GM12878 (cell line): Measurements from ENCODE around the gene RAP1GAP2. TPM values are rescaled to one million over a fixed set of nuclear protein-coding genes. Genes with fewer than 3 reads are reported as not detected.

Experiments used
- ATAC-seq: fragments of 200-7000 bp; cut with Tn5 transposase; 3 replicates; pipeline ENCODE4 v1.9.1; 2020; ENCODE audit warnings: mild to moderate bottlenecking, moderate library complexity
- BruUV-seq: library from RNA; stranded (reverse); fragments of 400-500 nt; replicated peaks from 2 replicates; lab custom pipeline; 2021; lab: Mats Ljungman, UMichigan
- CTCF ChIA-PET: fragments of 300-600 bp; sonication (Branson Sonifier 250); formaldehyde crosslinking; extraction: SDS; loops from one replicate; lab custom pipeline; 2021; ENCODE audit warnings: inconsistent platforms; lab: Yijun Ruan, JAX
- POLR2A ChIA-PET: fragments of 350-600 bp; formaldehyde crosslinking; extraction: SDS; loops from one replicate; lab custom pipeline; 2021; ENCODE audit warnings: inconsistent platforms; lab: Charles Lee
- RAD21 ChIA-PET: fragments of 300-600 bp; sonication (Branson Sonifier 250); formaldehyde crosslinking; loops from one replicate; lab custom pipeline; 2023; ENCODE audit warnings: antibody characterized with exemption; ENCODE audit not compliant: unreplicated experiment; lab: Charles Lee
- SMC1A ChIA-PET: fragments of 300-600 bp; sonication (Branson Sonifier 250); formaldehyde crosslinking; loops from one replicate; lab custom pipeline; 2023; ENCODE audit not compliant: unreplicated experiment, uncharacterized antibody; lab: Charles Lee
- DNase-seq: peaks from one replicate; pipeline ENCODE4 v3.0.0-alpha.2; 2011; ENCODE audit warnings: low read depth, low spot score
- FAIRE-seq: peaks from 3 replicates; lab custom pipeline; 2011; peaks lifted over from hg19 to GRCh38; lab: Jason Lieb, UNC
- H2AFZ ChIP-seq: 2 replicates; pipeline ENCODE4 v1.6.0; 2011; ENCODE audit warnings: low read depth, low read length, control low read depth; ENCODE audit not compliant: control insufficient read depth
- H3K27ac ChIP-seq: 2 replicates; pipeline ENCODE4 v1.5.1; 2011; ENCODE audit warnings: control low read depth; ENCODE audit not compliant: control insufficient read depth, insufficient read depth
- H3K27me3 ChIP-seq, 2 experiments: replicated peaks in 1 of 2; 2 replicates each; pipeline versions ENCODE4 v1.6.0 to v1.6.1; 2011; ENCODE audit warnings: low read length in 1 of 2; ENCODE audit not compliant: control insufficient read depth in 2 of 2, insufficient read depth in 2 of 2
- H3K36me3 ChIP-seq, 2 experiments: 2 replicates each; pipeline ENCODE4 v1.5.1; 2011; ENCODE audit warnings: low read length in 1 of 2; ENCODE audit not compliant: control insufficient read depth in 2 of 2, insufficient read depth in 2 of 2
- H3K4me1 ChIP-seq: 2 replicates; pipeline ENCODE4 v1.6.1; 2011; ENCODE audit warnings: mild to moderate bottlenecking, low read length, moderate library complexity, mixed read lengths; ENCODE audit not compliant: control insufficient read depth, insufficient read depth
- H3K4me2 ChIP-seq: 2 replicates; pipeline ENCODE4 v1.6.0; 2011; ENCODE audit warnings: control low read depth; ENCODE audit not compliant: control insufficient read depth, insufficient read depth
- H3K4me3 ChIP-seq: fragments of 200-600 bp; sonication (generic); 2 replicates; pipeline ENCODE4 v1.5.1; 2016
- H3K79me2 ChIP-seq: 2 replicates; pipeline ENCODE4 v1.6.0; 2011; ENCODE audit warnings: low read length; ENCODE audit not compliant: control insufficient read depth, insufficient read depth
- H3K9ac ChIP-seq: 2 replicates; pipeline ENCODE4 v1.8.0; 2011; ENCODE audit warnings: low read length, control low read depth, mixed read lengths; ENCODE audit not compliant: control insufficient read depth, insufficient read depth
- H3K9me3 ChIP-seq: replicated peaks from 3 replicates; pipeline ENCODE4 v1.5.1; 2011; ENCODE audit warnings: mild to moderate bottlenecking, low read length; ENCODE audit not compliant: control insufficient read depth, insufficient read depth
- H4K20me1 ChIP-seq: 2 replicates; pipeline ENCODE4 v1.6.0; 2011; ENCODE audit not compliant: control insufficient read depth, insufficient read depth
- CBFB ChIP-seq: IDR thresholded peaks from 2 replicates; pipeline ENCODE4 v1.6.1; 2016; ENCODE audit warnings: antibody characterized with exemption, low read depth
- CREB1 ChIP-seq: IDR thresholded peaks from 2 replicates; pipeline ENCODE4 v1.6.1; 2012; ENCODE audit warnings: low read depth, mild to moderate bottlenecking, inconsistent platforms
- DPF2 ChIP-seq: fragments of 450-650 bp; IDR thresholded peaks from 2 replicates; pipeline ENCODE4 v1.6.1; 2017; ENCODE audit warnings: mild to moderate bottlenecking
- MTA2 ChIP-seq: fragments of 450-650 bp; IDR thresholded peaks from 2 replicates; pipeline ENCODE4 v1.6.1; 2016; ENCODE audit warnings: low read depth, mild to moderate bottlenecking, moderate library complexity
- NFIC ChIP-seq: IDR thresholded peaks from 2 replicates; pipeline ENCODE4 v1.6.1; 2012; ENCODE audit warnings: low read depth, mild to moderate bottlenecking, inconsistent platforms, low read length, moderate library complexity
- NFXL1 ChIP-seq: fragments of 450-650 bp; IDR thresholded peaks from 2 replicates; pipeline ENCODE4 v1.6.1; 2017; ENCODE audit warnings: antibody characterized with exemption, mild to moderate bottlenecking, borderline replicate concordance
- NR2C1 ChIP-seq: fragments of 450-650 bp; IDR thresholded peaks from 2 replicates; pipeline ENCODE4 v1.6.1; 2017; ENCODE audit warnings: antibody characterized with exemption, mild to moderate bottlenecking, moderate library complexity
- SRF ChIP-seq, 2 experiments: IDR thresholded peaks; 2 replicates each; pipeline ENCODE4 v1.6.1; 2011; ENCODE audit warnings: low read depth in 2 of 2, low read length in 2 of 2, mild to moderate bottlenecking in 1 of 2, moderate library complexity in 1 of 2
- ZNF217 ChIP-seq: fragments of 450-650 bp; IDR thresholded peaks from 2 replicates; pipeline ENCODE4 v1.6.1; 2017; ENCODE audit warnings: antibody characterized with exemption, mild to moderate bottlenecking
- WGBS: methylation state at CpG from one replicate; pipeline ENCODE4 v1.1.6; 2016; ENCODE audit warnings: low lambda C conversion rate; ENCODE audit not compliant: insufficient replicate concordance, insufficient coverage; ENCODE audit errors: missing lambda C conversion rate; 5-methylcytosine and 5-hydroxymethylcytosine counted together
- in situ Hi-C: fragments of 300-500 bp; cut with MboI; formaldehyde crosslinking; loops from 9 replicates; pipeline ENCODE4 v1.14.3; 2018; ENCODE audit warnings: mixed read lengths
- intact Hi-C: fragments of 100-400 bp; cut with micrococcal nuclease; formaldehyde crosslinking; loops from one replicate; pipeline ENCODE4 v1.14.2; 2022; ENCODE audit not compliant: unreplicated experiment
- polyA plus RNA-seq, 11 experiments: library from polyadenylated mRNA; depleted of rRNA in 4 of 11; unstranded in 6 of 11; stranded (reverse) in 5 of 11; fragments of >200 nt; fragmentation: Nextera tagmentation in 4 of 11; fragmentation: Illumina TruSeq in 1 of 11; extraction: Ambion mirVana in 4 of 11; extraction: Trizol in 1 of 11; gene quantifications; 1 replicate in 1 of 11; 2 replicates in 10 of 11; pipeline versions ENCODE4 v1.2.1 to v1.2.3, GENCODE V29; 2011 to 2016; ENCODE audit warnings: inconsistent platforms in 2 of 11, missing spikeins in 2 of 11, low read depth in 1 of 11
- total RNA-seq, 4 experiments: library from RNA; depleted of rRNA in 3 of 4; stranded (reverse); fragments of >200 nt in 3 of 4; fragmentation: Illumina TruSeq in 1 of 4; extraction: Trizol in 1 of 4; gene quantifications; 2 replicates each; pipeline versions ENCODE4 v1.2.1 to v1.2.3, GENCODE V29; 2013 to 2021
- TF ChIP-seq, protein P1 (sequence below): IDR thresholded peaks from 2 replicates; pipeline ENCODE4 v1.6.1; 2012; ENCODE audit warnings: low read depth, low read length, improper control_type of control experiment

The RAP1GAP2 gene
- total and polyA plus RNA-seq, 10 of the 15 experiments (the other 5 are each of a cell fraction or from before 2014, with no cell fraction given) = 0.03 to 0.95 (median 0.49) TPM; not detected in 2

DNA sequence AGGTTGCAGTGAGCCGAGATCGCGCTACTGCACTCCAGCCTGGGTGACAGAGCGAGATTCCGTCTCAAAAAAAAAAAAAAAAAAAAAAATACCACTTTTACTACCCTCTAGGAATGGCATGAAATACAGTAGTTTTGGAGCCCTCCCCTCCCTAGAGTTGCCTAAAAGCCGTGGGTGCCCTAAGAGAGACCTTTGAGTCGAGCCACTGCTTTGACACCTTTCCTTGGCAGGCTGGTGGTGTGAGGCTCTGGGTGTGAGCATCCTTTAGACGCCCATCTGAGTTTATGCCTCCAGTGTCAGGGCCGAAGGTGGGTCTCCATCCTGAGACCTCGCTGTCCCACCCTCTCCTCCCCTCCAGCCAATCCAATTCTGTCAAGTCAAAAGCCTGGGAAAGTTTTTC is 46.2 kb downstream of the RAP1GAP2 start:
- no peaks in the 10 kb centered on the region for H3K9me3 ChIP-seq
- ChIA-PET CTCF (no interaction called here), POLR2A (no interaction called here), SMC1A (no interaction called here), RAD21 (no interaction called here)
- intact Hi-C loops (no loop called here), in situ Hi-C loops (no loop called here)
- peaks cover under 1% of the 10 kb centered on the region; the same call in 1 of the 2 replicates for H3K4me1 ChIP-seq
- H3K4me3 ChIP-seq = no peak overlapping the region
- no peak for FAIRE-seq
- H3K4me2 ChIP-seq = no peak overlapping the region
- no TSS peak for BruUV-seq
- H3K36me3 ChIP-seq = no peaks in the 10 kb centered on the region
- DNase-seq = no peak
- no peaks in the 10 kb centered on the region for H3K79me2 ChIP-seq
- H4K20me1 ChIP-seq = no peaks in the 10 kb centered on the region
- ATAC-seq = no peak
- no peak overlapping the region for H3K27ac ChIP-seq
- H2AFZ ChIP-seq = no peak overlapping the region
- H3K27me3 ChIP-seq = no peaks in the 10 kb centered on the region; a peak in 1 of 4 replicates
- no peak overlapping the region for H3K9ac ChIP-seq
- WGBS = 30% methylated on average over 10 of the region's 10 CpGs
- TF ChIP-seq, protein P1, sequence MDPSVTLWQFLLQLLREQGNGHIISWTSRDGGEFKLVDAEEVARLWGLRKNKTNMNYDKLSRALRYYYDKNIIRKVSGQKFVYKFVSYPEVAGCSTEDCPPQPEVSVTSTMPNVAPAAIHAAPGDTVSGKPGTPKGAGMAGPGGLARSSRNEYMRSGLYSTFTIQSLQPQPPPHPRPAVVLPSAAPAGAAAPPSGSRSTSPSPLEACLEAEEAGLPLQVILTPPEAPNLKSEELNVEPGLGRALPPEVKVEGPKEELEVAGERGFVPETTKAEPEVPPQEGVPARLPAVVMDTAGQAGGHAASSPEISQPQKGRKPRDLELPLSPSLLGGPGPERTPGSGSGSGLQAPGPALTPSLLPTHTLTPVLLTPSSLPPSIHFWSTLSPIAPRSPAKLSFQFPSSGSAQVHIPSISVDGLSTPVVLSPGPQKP = no peak
- TF ChIP-seq DPF2 = no peak
- TF ChIP-seq NFXL1 = no peak
- TF ChIP-seq ZNF217 = no peak
- no peak for TF ChIP-seq CREB1
- TF ChIP-seq NFIC = no peak
- no peak for TF ChIP-seq CBFB
- TF ChIP-seq MTA2 = no peak
- TF ChIP-seq SRF (IDR thresholded peaks at IDR 0.05; ENCODE audit: low read depth in 2 of 2, low read length in 2 of 2) = no peak
- no peak for TF ChIP-seq NR2C1
